Kidney glomerular epithelial cell (primary cell): ENCODE data around the gene MADD.
"Not testable (repeated sequence)": the region's sequence is repeated elsewhere in the genome, so short reads cannot be mapped to it uniquely, and the experiment has no call there.

Experiments used
- DNase-seq: peaks from one replicate; lab custom pipeline; 2025; lab: John Stamatoyannopoulos, UW

MADD gene

GRCh38 chr11:47274495-47275235 is 4.7 kb downstream of the MADD start:
- DNase-seq: no peak

DNA sequence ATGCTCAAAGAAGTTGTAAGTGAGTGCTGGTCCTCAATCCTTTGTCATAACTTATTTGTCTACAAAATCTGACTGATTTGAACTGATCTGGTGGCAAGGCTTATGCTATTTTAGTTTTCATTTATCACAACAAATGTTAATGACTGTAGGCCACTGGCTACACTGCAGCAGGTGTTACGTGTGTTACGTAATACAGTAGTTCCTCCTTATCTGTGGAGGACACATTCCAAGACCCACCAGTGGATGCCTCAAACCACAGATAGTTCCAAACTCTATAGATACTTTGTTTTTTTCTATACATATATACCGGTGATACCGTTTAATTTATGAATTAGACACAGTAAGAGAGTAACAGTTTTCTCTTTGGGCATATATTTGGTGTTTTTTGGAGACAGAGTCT is 7.0 kb downstream of the MADD start:
- DNase-seq: no peak

DNA sequence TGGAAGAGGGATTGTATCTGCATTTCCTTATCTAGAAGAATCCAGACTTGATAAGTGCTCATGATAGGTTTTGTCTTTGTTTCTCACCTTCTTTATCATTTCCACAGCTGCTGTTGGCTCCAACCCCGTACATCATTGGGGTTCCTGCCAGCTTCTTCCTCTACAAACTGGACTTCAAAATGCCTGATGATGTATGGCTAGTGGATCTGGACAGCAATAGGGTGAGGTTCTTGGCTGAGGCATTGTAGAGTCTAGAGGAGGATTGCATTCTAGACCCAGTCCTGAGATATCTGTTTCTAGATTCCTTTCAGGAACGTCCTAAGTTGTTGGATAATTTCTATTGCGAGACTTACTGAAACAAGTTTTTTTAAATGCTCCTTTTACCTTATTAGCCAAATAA is 8.1 kb downstream of the MADD start:
- DNase-seq: no peak

- DNase-seq: no peak
Measured at GRCh38 chr11:47278769-47279168, 8.8 kb downstream of the MADD start.

GRCh38 chr11:47280099-47280498 is 10.2 kb downstream of the MADD start:
- DNase-seq: no peak

GRCh38 chr11:47280860-47281259 is 10.9 kb downstream of the MADD start:
- no peak for DNase-seq

DNA sequence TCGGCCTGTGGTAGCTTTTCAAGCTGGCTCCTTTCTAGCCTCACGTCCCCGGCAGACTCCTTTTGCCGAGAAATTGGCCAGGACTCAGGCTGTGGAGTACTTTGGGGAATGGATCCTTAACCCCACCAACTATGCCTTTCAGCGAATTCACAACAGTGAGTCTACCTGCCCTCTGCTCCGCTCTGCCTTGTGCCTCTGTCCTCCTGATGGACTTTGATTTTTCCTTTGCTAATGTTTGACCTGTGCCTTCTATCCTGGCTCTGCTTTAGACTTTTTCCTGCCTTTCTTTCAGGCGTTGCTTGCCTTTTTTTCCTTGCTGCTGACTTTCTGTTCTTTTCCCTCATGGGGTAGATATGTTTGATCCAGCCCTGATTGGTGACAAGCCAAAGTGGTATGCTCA is 12.5 kb downstream of the MADD start:
- DNase-seq: no peak

- no peak for DNase-seq
Measured at GRCh38 chr11:47284151-47284550, 14.2 kb downstream of the MADD start.

DNA sequence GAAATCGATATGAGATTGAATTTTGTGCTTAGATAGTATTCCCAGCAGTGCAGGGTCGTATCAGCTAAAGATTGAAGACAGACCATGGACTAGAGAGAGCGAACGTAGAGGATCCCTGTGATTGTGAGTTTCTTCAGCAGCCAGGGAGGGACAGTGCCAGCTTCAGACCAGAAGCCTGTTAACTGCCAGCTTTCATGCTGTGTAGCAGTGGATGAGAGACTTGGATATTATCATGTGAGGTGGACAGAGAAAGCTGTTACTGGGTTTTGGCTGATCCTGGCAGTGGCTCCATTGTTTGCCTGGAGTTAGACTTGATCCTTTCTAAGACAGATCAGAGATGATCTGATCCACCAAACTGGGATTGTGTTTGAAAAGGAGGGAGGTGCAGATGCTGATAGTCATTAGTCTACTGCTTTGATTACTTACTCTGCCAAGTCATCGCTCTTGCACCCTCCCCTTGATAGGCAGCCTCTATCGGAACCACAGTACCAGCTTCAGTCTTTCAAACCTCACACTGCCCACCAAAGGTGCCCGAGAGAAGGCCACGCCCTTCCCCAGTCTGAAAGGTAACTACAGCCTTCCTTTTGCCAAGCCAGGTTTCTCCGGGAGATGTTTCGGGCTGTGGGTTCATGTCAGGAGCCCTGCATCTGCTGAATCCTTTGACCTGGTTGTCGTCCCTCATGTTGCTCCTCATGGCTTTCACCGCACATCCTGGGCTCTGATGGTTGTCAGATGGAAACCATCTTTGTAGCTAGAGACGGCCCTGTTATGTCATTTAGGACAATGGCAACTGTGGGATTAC is 16.2 kb downstream of the MADD start:
- no peak for DNase-seq

DNA sequence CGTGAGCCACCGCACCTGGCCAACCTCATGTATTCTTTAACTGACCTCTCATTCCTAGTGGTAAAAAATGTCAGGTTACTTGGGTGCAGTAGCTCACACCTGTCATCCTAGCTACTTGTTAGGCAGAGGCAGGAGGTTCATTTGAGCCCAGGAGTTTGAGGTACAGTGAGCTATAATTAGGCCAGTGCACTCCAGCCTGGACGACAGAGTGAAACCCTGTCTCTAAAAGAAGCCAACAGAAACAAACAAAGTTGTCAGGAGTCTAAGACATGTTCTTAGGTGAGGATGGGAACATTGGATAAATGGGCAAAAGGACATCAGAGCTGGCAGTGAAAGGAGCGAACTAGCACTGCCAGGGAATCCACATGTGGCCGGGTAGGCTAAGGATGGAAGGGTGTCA is 18.1 kb downstream of the MADD start:
- DNase-seq: no peak

DNA sequence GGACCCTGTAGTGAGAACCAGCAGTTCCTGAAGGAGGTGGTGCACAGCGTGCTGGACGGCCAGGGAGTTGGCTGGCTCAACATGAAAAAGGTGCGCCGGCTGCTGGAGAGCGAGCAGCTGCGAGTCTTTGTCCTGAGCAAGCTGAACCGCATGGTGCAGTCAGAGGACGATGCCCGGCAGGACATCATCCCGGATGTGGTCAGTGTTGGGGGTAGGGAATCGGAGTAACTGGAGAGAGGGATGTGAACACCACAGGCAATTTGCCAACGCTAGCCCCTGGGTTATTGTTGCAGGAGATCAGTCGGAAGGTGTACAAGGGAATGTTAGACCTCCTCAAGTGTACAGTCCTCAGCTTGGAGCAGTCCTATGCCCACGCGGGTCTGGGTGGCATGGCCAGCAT is 19.9 kb downstream of the MADD start:
- no peak for DNase-seq

DNA sequence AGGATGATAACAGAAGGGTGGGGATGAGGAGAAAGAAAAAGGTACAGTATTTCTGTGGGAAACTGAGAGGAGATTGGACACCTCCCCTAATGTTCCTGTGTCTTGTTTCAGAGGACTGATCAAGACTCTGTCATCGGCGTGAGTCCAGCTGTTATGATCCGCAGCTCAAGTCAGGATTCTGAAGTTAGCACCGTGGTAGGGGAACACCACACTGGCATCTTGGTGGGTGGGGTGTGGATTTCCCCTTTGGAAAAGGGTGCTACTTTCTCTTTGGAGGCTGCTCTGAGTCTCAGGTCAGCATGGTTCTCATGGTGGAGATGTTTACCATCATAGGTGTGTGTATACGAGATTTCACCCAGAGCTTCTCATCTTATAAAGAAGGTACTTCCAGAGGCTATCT is 25.5 kb downstream of the MADD start:
- DNase-seq: no peak

DNA sequence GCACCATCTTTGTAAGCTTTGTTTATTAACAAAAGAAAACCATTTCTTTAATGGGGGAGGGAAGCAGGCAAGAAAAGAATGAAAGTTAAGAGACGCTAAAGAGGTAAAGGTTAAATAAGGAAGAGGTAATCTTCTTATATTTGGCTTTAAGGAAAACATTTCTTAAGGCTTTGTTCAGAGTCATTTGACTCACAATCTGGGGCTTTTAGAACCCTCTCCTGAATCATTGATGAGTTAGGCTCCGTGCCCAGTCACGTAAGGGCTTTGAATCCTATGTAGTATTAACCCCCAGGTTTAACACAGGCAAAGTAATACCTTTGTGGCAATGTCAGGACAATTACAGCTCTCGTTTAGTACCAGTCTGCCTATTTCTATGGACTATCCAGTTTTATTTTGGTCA is 26.1 kb downstream of the MADD start:
- DNase-seq: no peak

- no peak for DNase-seq
Measured at GRCh38 chr11:47299078-47299477, 29.1 kb downstream of the MADD start.

DNA sequence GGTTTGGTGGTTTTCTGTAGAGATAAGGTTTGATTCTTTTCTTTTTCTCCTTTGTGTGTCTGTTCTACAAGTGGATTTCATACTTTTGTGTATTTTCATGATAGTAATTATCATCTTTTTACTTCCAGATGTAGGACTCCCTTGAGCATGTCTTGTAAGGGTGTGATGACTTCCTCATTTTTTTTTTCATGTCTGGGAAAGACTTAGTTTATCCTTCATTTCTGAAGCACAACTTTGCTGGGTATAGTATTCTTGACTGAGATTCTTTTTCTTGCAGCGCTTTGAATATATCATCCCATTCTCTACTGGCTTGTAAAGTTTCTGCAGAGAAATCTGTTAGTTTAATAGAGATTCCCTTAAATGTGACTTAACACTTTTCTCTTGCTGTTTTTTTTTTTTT is 32.9 kb downstream of the MADD start:
- DNase-seq: no peak

- DNase-seq: no peak
Measured at GRCh38 chr11:47305734-47306483, 36.0 kb downstream of the MADD start.

GRCh38 chr11:47306484-47306844 is 36.5 kb downstream of the MADD start:
- DNase-seq: no peak

GRCh38 chr11:47308050-47308823 is 38.3 kb downstream of the MADD start:
- no peak for DNase-seq

DNA sequence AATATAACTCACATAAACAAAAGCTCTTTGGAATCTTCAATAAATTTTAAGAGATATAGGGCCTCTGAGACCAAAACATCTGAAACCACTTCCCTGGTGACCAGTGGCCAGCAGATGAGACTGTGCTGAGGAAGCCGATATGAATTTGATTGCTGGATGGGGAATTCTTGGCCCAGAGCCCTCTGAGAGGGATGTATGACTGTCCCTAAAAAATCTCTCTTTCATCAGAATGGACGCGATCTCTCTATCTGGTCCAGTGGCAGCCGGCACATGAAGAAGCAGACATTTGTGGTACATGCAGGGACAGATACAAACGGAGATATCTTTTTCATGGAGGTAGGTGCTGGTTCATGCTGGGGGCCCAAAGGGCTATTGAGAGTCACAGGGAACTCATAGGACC is 45.1 kb downstream of the MADD start:
- no peak for DNase-seq

- DNase-seq: not testable (repeated sequence)
Measured at GRCh38 chr11:47316501-47316900, 46.6 kb downstream of the MADD start.

DNA sequence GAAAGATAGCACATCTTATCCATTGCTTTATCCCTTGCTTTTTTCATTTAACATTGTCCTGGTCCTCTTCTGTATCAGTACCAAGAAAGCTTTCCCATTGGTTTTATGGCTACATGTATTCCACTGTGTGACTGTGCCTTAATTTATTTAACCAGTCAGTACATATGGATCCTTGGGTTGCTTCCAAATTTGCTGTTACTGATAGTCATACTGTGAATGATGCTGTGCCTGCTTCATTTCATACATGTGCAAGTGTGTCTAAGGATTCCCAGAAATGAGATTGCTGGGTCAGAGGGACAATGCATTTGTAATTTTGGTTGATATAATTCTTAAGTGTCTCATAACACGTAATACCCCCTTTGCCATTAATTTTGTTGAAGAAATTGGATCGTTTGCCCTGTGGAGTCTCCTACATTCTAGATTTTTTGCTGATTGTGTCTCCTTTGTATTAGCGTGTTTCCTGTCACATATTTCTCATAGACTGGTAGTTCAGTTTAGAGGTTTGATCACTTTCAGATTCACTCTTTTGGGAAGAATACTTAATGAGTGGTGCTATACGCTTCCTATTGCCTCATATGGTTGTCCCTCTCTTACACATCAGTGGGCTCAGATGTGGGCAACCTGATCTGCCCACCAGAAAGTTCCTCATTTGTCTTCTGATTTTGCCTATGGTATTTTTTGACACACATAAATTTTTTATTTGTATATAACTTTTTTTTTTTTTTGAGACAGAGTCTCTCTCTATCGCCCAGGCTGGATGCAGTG is 47.3 kb downstream of the MADD start:
- no peak for DNase-seq
